H1 (cell line): ENCODE data around the gene CEP44. TPM values are rescaled to one million over a fixed set of nuclear protein-coding genes. Genes with fewer than 3 reads are reported as not detected.
"Not testable (repeated sequence)": the region's sequence is repeated elsewhere in the genome, so short reads cannot be mapped to it uniquely, and the experiment has no call there.

Experiments
- CTCF ChIA-PET: fragments of 300-600 bp; sonication (Branson Sonifier 250); formaldehyde crosslinking; loops from one replicate; lab custom pipeline; 2021; ENCODE audit not compliant: partially characterized antibody; lab: Charles Lee
- POLR2A ChIA-PET: fragments of 300-600 bp; sonication (Branson Sonifier 250); formaldehyde crosslinking; loops from one replicate; lab custom pipeline; 2021; ENCODE audit warnings: inconsistent platforms; ENCODE audit not compliant: partially characterized antibody; lab: Charles Lee
- DNase-seq, 2 experiments: peaks; one replicate each; pipeline versions ENCODE4 v3.0.0 to v3.0.0-alpha.2; 2010 to 2022; ENCODE audit warnings: low spot score in 2 of 2, low read depth in 1 of 2, mixed read lengths in 1 of 2
- FAIRE-seq: peaks from 2 replicates; lab custom pipeline; 2011; peaks lifted over from hg19 to GRCh38; lab: Jason Lieb, UNC
- H2AFZ ChIP-seq: 2 replicates; pipeline ENCODE4 v1.8.1; 2012; ENCODE audit warnings: low read length, inconsistent platforms
- H2AK5ac ChIP-seq: 2 replicates; pipeline ENCODE4 v1.6.1; 2013; ENCODE audit warnings: low read depth, low read length
- H2BK120ac ChIP-seq: replicated peaks from 2 replicates; pipeline ENCODE3; 2013; ENCODE audit warnings: low read depth, low read length, inconsistent platforms
- H2BK12ac ChIP-seq: 2 replicates; pipeline ENCODE4 v1.6.1; 2013; ENCODE audit warnings: low read depth, low read length
- H2BK15ac ChIP-seq: 2 replicates; pipeline ENCODE4 v1.6.1; 2013; ENCODE audit warnings: low read length
- H2BK20ac ChIP-seq: 2 replicates; pipeline ENCODE4 v1.6.1; 2013; ENCODE audit warnings: low read length
- H2BK5ac ChIP-seq: 2 replicates; pipeline ENCODE4 v1.6.1; 2013; ENCODE audit warnings: low read depth, low read length
- H3K14ac ChIP-seq: 2 replicates; pipeline ENCODE4 v1.6.1; 2013; ENCODE audit warnings: inconsistent platforms; ENCODE audit not compliant: insufficient read length
- H3K18ac ChIP-seq: 2 replicates; pipeline ENCODE4 v1.6.1; 2013; ENCODE audit warnings: low read length; ENCODE audit errors: extremely low read depth
- H3K23ac ChIP-seq: 2 replicates; pipeline ENCODE4 v1.6.1; 2013; ENCODE audit warnings: inconsistent platforms; ENCODE audit not compliant: insufficient read length
- H3K23me2 ChIP-seq: 2 replicates; pipeline ENCODE4 v1.6.1; 2013; ENCODE audit warnings: low read depth, low read length
- H3K27ac ChIP-seq: 2 replicates; pipeline ENCODE4 v1.6.1; 2011; ENCODE audit warnings: low read depth, low read length, inconsistent platforms
- H3K27me3 ChIP-seq, 4 experiments: replicated peaks in 1 of 4; 1 replicate in 1 of 4; 2 replicates in 3 of 4; pipeline versions ENCODE4 v1.6.1 to v1.8.1; 2011 to 2013; ENCODE audit warnings: low read length in 3 of 4, mild to moderate bottlenecking in 3 of 4, inconsistent platforms in 2 of 4, mixed read lengths in 2 of 4, moderate library complexity in 1 of 4; ENCODE audit not compliant: control insufficient read depth in 3 of 4, insufficient read depth in 3 of 4; ENCODE audit errors: extremely low read depth in 1 of 4
- H3K36me3 ChIP-seq, 4 experiments: 2 replicates each; pipeline versions ENCODE4 v1.6.1 to v1.8.1; 2011 to 2013; ENCODE audit warnings: mild to moderate bottlenecking in 4 of 4, low read length in 3 of 4, moderate library complexity in 2 of 4, control low read depth in 1 of 4, inconsistent platforms in 1 of 4; ENCODE audit not compliant: insufficient read depth in 4 of 4, control insufficient read depth in 2 of 4
- H3K4ac ChIP-seq: replicated peaks from 2 replicates; pipeline ENCODE3; 2013; ENCODE audit warnings: low read length, low read depth, mixed read lengths, inconsistent platforms; ENCODE audit not compliant: insufficient read length
- H3K4me1 ChIP-seq, 4 experiments: replicated peaks in 1 of 4; 1 replicate in 1 of 4; 2 replicates in 3 of 4; pipeline versions ENCODE4 v1.6.1 to v1.8.1; 2011 to 2013; ENCODE audit warnings: low read length in 3 of 4, inconsistent platforms in 2 of 4, mixed read lengths in 1 of 4; ENCODE audit not compliant: insufficient read depth in 4 of 4, control insufficient read depth in 3 of 4
- H3K4me2 ChIP-seq, 2 experiments: 2 replicates each; pipeline versions ENCODE4 v1.6.1 to v1.8.1; 2011 to 2013; ENCODE audit warnings: low read depth in 2 of 2, low read length in 2 of 2, control low read depth in 1 of 2, inconsistent platforms in 1 of 2, mild to moderate bottlenecking in 1 of 2; ENCODE audit not compliant: insufficient read depth in 1 of 2
- H3K4me3 ChIP-seq, 4 experiments: fragments of 200-600, 300-600 bp in 1 of 4; sonication (generic), shearing (Covaris generic), sonication (Bioruptor Twin) in 1 of 4; 2 replicates each; pipeline versions ENCODE4 v1.5.1 to v1.8.1; 2011 to 2016; ENCODE audit warnings: low read length in 4 of 4, low read depth in 3 of 4, control low read depth in 2 of 4, inconsistent platforms in 2 of 4, mild to moderate bottlenecking in 2 of 4, mixed read lengths in 1 of 4, moderate library complexity in 1 of 4; ENCODE audit not compliant: insufficient read depth in 2 of 4; ENCODE audit errors: extremely low read depth in 1 of 4
- H3K56ac ChIP-seq: replicated peaks from 2 replicates; pipeline ENCODE3; 2013; ENCODE audit warnings: low read depth, mild to moderate bottlenecking, mixed read lengths, low read length, inconsistent platforms; ENCODE audit not compliant: insufficient read length
- H3K79me1 ChIP-seq: 2 replicates; pipeline ENCODE4 v1.6.1; 2013; ENCODE audit warnings: low read depth, low read length, control low read depth
- H3K79me2 ChIP-seq, 2 experiments: 2 replicates each; pipeline versions ENCODE4 v1.6.1 to v1.8.1; 2012 to 2013; ENCODE audit warnings: low read length in 2 of 2, mild to moderate bottlenecking in 2 of 2, inconsistent platforms in 1 of 2; ENCODE audit not compliant: insufficient read depth in 2 of 2, control insufficient read depth in 1 of 2
- H3K9ac ChIP-seq, 4 experiments: replicated peaks in 1 of 4; 1 replicate in 1 of 4; 2 replicates in 3 of 4; pipeline versions ENCODE4 v1.6.1 to v1.8.1; 2011 to 2013; ENCODE audit warnings: low read depth in 3 of 4, low read length in 3 of 4, control low read depth in 2 of 4, mild to moderate bottlenecking in 2 of 4, moderate library complexity in 2 of 4, inconsistent platforms in 1 of 4; ENCODE audit errors: extremely low read depth in 1 of 4
- H3K9me3 ChIP-seq, 2 experiments: 2 replicates each; pipeline versions ENCODE4 v1.6.1 to v1.8.1; 2012 to 2013; ENCODE audit warnings: mild to moderate bottlenecking in 2 of 2, moderate library complexity in 2 of 2, control low read depth in 1 of 2, inconsistent platforms in 1 of 2, low read depth in 1 of 2, low read length in 1 of 2, mixed read lengths in 1 of 2; ENCODE audit not compliant: insufficient read depth in 2 of 2
- H4K20me1 ChIP-seq, 2 experiments: replicated peaks in 1 of 2; 2 replicates each; pipeline versions ENCODE3 to v1.8.1; 2011 to 2013; ENCODE audit warnings: inconsistent platforms in 2 of 2, low read length in 2 of 2, mild to moderate bottlenecking in 1 of 2; ENCODE audit not compliant: insufficient read depth in 2 of 2, control insufficient read depth in 1 of 2
- H4K5ac ChIP-seq: 2 replicates; pipeline ENCODE4 v1.6.1; 2013; ENCODE audit warnings: low read length, low read depth, mixed read lengths, inconsistent platforms; ENCODE audit not compliant: insufficient read length
- H4K8ac ChIP-seq: 2 replicates; pipeline ENCODE4 v1.8.0; 2013; ENCODE audit warnings: mild to moderate bottlenecking, moderate library complexity, low read length, inconsistent platforms; ENCODE audit not compliant: insufficient read depth; ENCODE audit errors: extremely low read depth
- H4K91ac ChIP-seq: replicated peaks from 2 replicates; pipeline ENCODE3; 2013; ENCODE audit warnings: low read length, mixed read lengths, inconsistent platforms; ENCODE audit not compliant: insufficient read length
- WGBS, 2 experiments: shearing (Covaris generic) in 1 of 2; methylation state at CpG; one replicate each; pipeline versions ENCODE4 v1.1.6 to v1.1.7; 2013 to 2015; ENCODE audit warnings: low lambda C conversion rate in 2 of 2, mixed read lengths in 2 of 2, inconsistent platforms in 1 of 2, low coverage in 1 of 2, missing lambda C conversion rate in 1 of 2; ENCODE audit not compliant: insufficient replicate concordance in 2 of 2, insufficient coverage in 1 of 2, insufficient read length in 1 of 2; ENCODE audit errors: extremely low coverage in 1 of 2, missing lambda C conversion rate in 1 of 2; 5-methylcytosine and 5-hydroxymethylcytosine counted together
- polyA plus RNA-seq, 7 experiments: library from polyadenylated mRNA; depleted of rRNA in 3 of 7; stranded (reverse) in 5 of 7; unstranded in 2 of 7; fragments of >200 nt in 5 of 7; fragments of 200-250 nt in 2 of 7; gene quantifications; 1 replicate in 5 of 7; 2 replicates in 1 of 7; 4 replicates in 1 of 7; pipeline versions ENCODE4 v1.2.1 to v1.2.3, GENCODE V29; 2011 to 2013; ENCODE audit warnings: missing spikeins in 2 of 7, mixed read lengths in 2 of 7
- total RNA-seq: library from RNA; stranded (reverse); fragmentation: NEBNext Ultra II Directional; extraction: Animal tissue kit (Norgen Biotek cat#: 25700); gene quantifications from 2 replicates; pipeline ENCODE4 v1.2.1, GENCODE V29; 2021

CEP44 gene
- total and polyA plus RNA-seq, 2 of the 8 experiments (the other 6 are each of a cell fraction or from before 2014, with no cell fraction given) = 3.4 to 17.1 TPM

GRCh38 chr4:174380206-174380605 lies 96.5 kb downstream of the CEP44 start:
- H3K23ac ChIP-seq, FAIRE-seq, H2BK15ac ChIP-seq, H2AFZ ChIP-seq, POLR2A ChIA-PET, DNase-seq, H3K14ac ChIP-seq, H4K20me1 ChIP-seq, H3K4me2 ChIP-seq, H3K79me2 ChIP-seq, H3K27me3 ChIP-seq, H4K5ac ChIP-seq, H3K4me3 ChIP-seq, H3K56ac ChIP-seq, CTCF ChIA-PET, H2BK20ac ChIP-seq, H2BK12ac ChIP-seq, H3K9me3 ChIP-seq, H2AK5ac ChIP-seq, H2BK120ac ChIP-seq, H3K4ac ChIP-seq, H4K91ac ChIP-seq, H3K9ac ChIP-seq, H4K8ac ChIP-seq, H3K27ac ChIP-seq, H3K36me3 ChIP-seq, H3K79me1 ChIP-seq, H3K18ac ChIP-seq, H3K23me2 ChIP-seq: not testable (repeated sequence)
- Histone ChIP-seq H2BK5ac (0 out of 2 replicates have a peak overlapping the region, but pooled peaks have one; percentile 22), H3K4me1 (peaks cover 0 to 17% (median 5%) of the 10 kb centered on the region in 4 experiments; a peak in 5 of 7 replicates)
- 75% methylated on average over 4 of the region's 4 CpGs; no CpG with 5 or more reads in 1 of the 2 experiments for WGBS, 2 experiments
